ENCODE results near the gene FOXP1. TPM values are rescaled to one million over a fixed set of nuclear protein-coding genes. Genes with fewer than 3 reads are reported as not detected.

Gene FOXP1
- total and polyA plus RNA-seq, 2 of the 8 experiments (the other 6 are each of a cell fraction or from before 2014, with no cell fraction given): 13.9 to 25.4 TPM

GRCh38 chr3:70947579-70947978 lies 635.9 kb downstream of the FOXP1 start:
- Histone ChIP-seq H2AK5ac (ENCODE audit: low read depth, low read length) (no peak overlapping the region), H3K9me3 (ENCODE audit: insufficient read depth in 2 of 2, low read depth in 1 of 2, low read length in 1 of 2) (no peaks in the 10 kb centered on the region), H3K56ac (replicated peaks; ENCODE audit: insufficient read length, low read depth, low read length) (no peak overlapping the region), H4K20me1 (replicated peaks in 1 of 2; ENCODE audit: control insufficient read depth in 1 of 2, insufficient read depth in 2 of 2, low read length in 2 of 2) (no peaks in the 10 kb centered on the region), H3K9ac (replicated peaks in 1 of 4; ENCODE audit: extremely low read depth in 1 of 4, low read depth in 3 of 4, low read length in 3 of 4) (no peak overlapping the region), H3K27me3 (replicated peaks in 1 of 4; ENCODE audit: control insufficient read depth in 3 of 4, extremely low read depth in 1 of 4, insufficient read depth in 3 of 4, low read length in 3 of 4) (no peaks in the 10 kb centered on the region), H3K79me2 (ENCODE audit: control insufficient read depth in 1 of 2, insufficient read depth in 2 of 2, low read length in 2 of 2) (no peaks in the 10 kb centered on the region), H3K4me2 (ENCODE audit: insufficient read depth in 1 of 2, low read depth in 2 of 2, low read length in 2 of 2) (no peak overlapping the region), H4K8ac (ENCODE audit: extremely low read depth, insufficient read depth, low read length) (no peak overlapping the region), H2AFZ (ENCODE audit: low read length) (no peak overlapping the region), H3K4me1 (replicated peaks in 1 of 4; ENCODE audit: control insufficient read depth in 3 of 4, insufficient read depth in 4 of 4, low read length in 3 of 4) (peaks cover 0 to 5% (median 0%) of the 10 kb centered on the region in 4 experiments; a peak in 1 of 7 replicates), H3K27ac (ENCODE audit: low read depth, low read length) (no peak overlapping the region), H4K91ac (replicated peaks; ENCODE audit: insufficient read length, low read length) (no peak overlapping the region), H3K79me1 (ENCODE audit: low read depth, low read length) (no peaks in the 10 kb centered on the region), H3K23ac (ENCODE audit: insufficient read length) (no peak overlapping the region), H2BK120ac (replicated peaks; ENCODE audit: low read depth, low read length) (no peak overlapping the region), H2BK5ac (ENCODE audit: low read depth, low read length) (no peak overlapping the region), H3K14ac (ENCODE audit: insufficient read length) (no peak overlapping the region), H3K23me2 (ENCODE audit: low read depth, low read length) (no peaks in the 10 kb centered on the region; the same call in 1 of the 2 replicates), H2BK15ac (ENCODE audit: low read length) (no peak overlapping the region), H3K18ac (ENCODE audit: extremely low read depth, low read length) (no peak overlapping the region), H3K36me3 (ENCODE audit: control insufficient read depth in 2 of 4, insufficient read depth in 4 of 4, low read length in 3 of 4) (no peaks in the 10 kb centered on the region), H2BK12ac (ENCODE audit: low read depth, low read length) (no peak overlapping the region), H4K5ac (ENCODE audit: insufficient read length, low read depth, low read length) (no peak overlapping the region), H2BK20ac (ENCODE audit: low read length) (no peak overlapping the region), H3K4me3 (ENCODE audit: extremely low read depth in 1 of 4, insufficient read depth in 2 of 4, low read depth in 3 of 4, low read length in 4 of 4) (no peak overlapping the region), H3K4ac (replicated peaks; ENCODE audit: insufficient read length, low read depth, low read length) (no peak overlapping the region)
- FAIRE-seq (no peak), DNase-seq (ENCODE audit: low read depth in 1 of 2, low spot score in 2 of 2) (no peak)
- POLR2A ChIA-PET (ENCODE audit: partially characterized antibody): no interaction called here
- CTCF ChIA-PET (ENCODE audit: partially characterized antibody): interaction anchor here (0.7 to 1.2 kb wide), 3 partner anchors 61 to 617 kb away, joined by 3 read pairs; no protein-coding TSS in a partner anchor
- 95% methylated on average over 1 of the region's 1 CpG; no CpG with 5 or more reads in 1 of the 2 experiments for WGBS, 2 experiments (ENCODE audit: extremely low coverage in 1 of 2, insufficient coverage in 1 of 2, insufficient read length in 1 of 2, insufficient replicate concordance in 2 of 2, low coverage in 1 of 2, low lambda C conversion rate in 2 of 2, missing lambda C conversion rate in 1 of 2)
- TF ChIP-seq BCL11A (IDR thresholded peaks at IDR 0.05; ENCODE audit: low read depth in 2 of 2, low read length in 2 of 2) (no peak), CTBP2 (IDR thresholded peaks at IDR 0.05; ENCODE audit: borderline replicate concordance, insufficient read depth, insufficient read length, low read length) (no peak), MAFK (IDR thresholded peaks at IDR 0.05; ENCODE audit: low read depth, low read length) (no peak), CBX5 (IDR thresholded peaks at IDR 0.05; ENCODE audit: low read depth, low read length) (no peak), ATF2 (IDR thresholded peaks at IDR 0.05; ENCODE audit: low read length) (no peak), POLR2A (IDR thresholded peaks at IDR 0.05; ENCODE audit: control extremely low read depth in 1 of 2, low read depth in 2 of 2, low read length in 2 of 2) (no peak), SP1 (IDR thresholded peaks at IDR 0.05; ENCODE audit: low read depth, low read length) (no peak), SIRT6 (IDR thresholded peaks at IDR 0.05; ENCODE audit: low read length) (no peak)

Measured in H1 (cell line).